Measurements from ENCODE around the gene GRM8. TPM values are rescaled to one million over a fixed set of nuclear protein-coding genes. Genes with fewer than 3 reads are reported as not detected.

The GRM8 gene
- total and polyA plus RNA-seq, 4 donors, result 0.28 to 4.9 (median 2.8) TPM

DNA sequence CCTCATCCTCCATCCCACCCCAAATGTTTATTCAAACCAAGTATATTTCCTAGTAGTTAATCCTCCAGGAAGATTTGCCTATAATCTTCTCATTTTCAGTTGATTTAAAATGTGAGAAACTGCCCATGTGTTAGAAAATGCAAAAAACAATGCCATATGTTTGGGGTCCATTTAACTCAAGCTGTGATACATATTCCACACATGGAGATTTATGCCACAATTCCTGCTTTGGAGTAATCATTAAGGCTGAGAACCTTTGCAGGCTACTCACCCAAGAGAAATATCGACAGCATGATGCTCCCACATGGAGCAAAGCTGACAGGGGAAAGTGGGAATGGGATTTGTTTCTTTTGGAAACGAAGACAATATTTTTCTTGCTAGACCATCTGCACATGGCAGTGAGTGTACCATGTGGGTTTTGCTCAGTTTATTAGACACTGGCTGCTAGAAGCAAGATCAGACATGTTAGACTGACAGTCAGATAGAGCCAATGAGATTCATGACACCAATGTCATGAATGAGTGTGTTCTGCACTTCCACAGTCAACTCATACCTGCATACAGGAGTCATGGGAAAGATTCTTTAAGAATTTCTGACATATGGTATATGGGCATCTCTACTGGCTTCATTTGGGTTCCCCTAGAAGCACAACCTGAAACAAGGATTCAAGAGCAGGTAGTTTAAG lies 3.4 kb upstream of the GRM8 start:
- TF ChIP-seq RXRA (IDR thresholded peaks at IDR 0.05) (no peak), FOXA2 (IDR thresholded peaks at IDR 0.05) (no peak), ZBTB33 (IDR thresholded peaks at IDR 0.05) (no peak), YY1 (IDR thresholded peaks at IDR 0.05) (no peak), JUND (IDR thresholded peaks at IDR 0.05) (no peak), EGR1 (IDR thresholded peaks at IDR 0.05; ENCODE audit: low read depth in 2 of 2) (no peak), TAF1 (conservative IDR thresholded peaks at IDR 0.05) (no peak), HNF4G (IDR thresholded peaks at IDR 0.05) (no peak)
- TF ChIP-seq, protein P1, sequence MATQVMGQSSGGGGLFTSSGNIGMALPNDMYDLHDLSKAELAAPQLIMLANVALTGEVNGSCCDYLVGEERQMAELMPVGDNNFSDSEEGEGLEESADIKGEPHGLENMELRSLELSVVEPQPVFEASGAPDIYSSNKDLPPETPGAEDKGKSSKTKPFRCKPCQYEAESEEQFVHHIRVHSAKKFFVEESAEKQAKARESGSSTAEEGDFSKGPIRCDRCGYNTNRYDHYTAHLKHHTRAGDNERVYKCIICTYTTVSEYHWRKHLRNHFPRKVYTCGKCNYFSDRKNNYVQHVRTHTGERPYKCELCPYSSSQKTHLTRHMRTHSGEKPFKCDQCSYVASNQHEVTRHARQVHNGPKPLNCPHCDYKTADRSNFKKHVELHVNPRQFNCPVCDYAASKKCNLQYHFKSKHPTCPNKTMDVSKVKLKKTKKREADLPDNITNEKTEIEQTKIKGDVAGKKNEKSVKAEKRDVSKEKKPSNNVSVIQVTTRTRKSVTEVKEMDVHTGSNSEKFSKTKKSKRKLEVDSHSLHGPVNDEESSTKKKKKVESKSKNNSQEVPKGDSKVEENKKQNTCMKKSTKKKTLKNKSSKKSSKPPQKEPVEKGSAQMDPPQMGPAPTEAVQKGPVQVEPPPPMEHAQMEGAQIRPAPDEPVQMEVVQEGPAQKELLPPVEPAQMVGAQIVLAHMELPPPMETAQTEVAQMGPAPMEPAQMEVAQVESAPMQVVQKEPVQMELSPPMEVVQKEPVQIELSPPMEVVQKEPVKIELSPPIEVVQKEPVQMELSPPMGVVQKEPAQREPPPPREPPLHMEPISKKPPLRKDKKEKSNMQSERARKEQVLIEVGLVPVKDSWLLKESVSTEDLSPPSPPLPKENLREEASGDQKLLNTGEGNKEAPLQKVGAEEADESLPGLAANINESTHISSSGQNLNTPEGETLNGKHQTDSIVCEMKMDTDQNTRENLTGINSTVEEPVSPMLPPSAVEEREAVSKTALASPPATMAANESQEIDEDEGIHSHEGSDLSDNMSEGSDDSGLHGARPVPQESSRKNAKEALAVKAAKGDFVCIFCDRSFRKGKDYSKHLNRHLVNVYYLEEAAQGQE (IDR thresholded peaks at IDR 0.05), result no peak
- no peaks in the 10 kb centered on the region for H3K27me3 ChIP-seq (ENCODE audit: control insufficient read depth in 4 of 4, insufficient read depth in 4 of 4, low read length in 3 of 4)
- peaks cover 4 to 18% (median 16%) of the 10 kb centered on the region in 4 donors for H3K4me1 ChIP-seq (ENCODE audit: control insufficient read depth in 4 of 4, insufficient read depth in 4 of 4, low read length in 3 of 4)
- DNase-seq (ENCODE audit: low spot score), result no peak
- H3K36me3 ChIP-seq (ENCODE audit: control insufficient read depth in 4 of 4, insufficient read depth in 3 of 4, low read depth in 1 of 4, low read length in 3 of 4), result no peaks in the 10 kb centered on the region
- WGBS, result 86% methylated on average over 2 of the region's 2 CpGs
- H3K27ac ChIP-seq (ENCODE audit: low read depth in 1 of 2, low read length in 2 of 2), result no peak overlapping the region
- H3K9ac ChIP-seq (ENCODE audit: low read depth in 1 of 2, low read length in 2 of 2), result no peak overlapping the region
- H3K9me3 ChIP-seq (ENCODE audit: control insufficient read depth in 4 of 4, low read length in 3 of 4), result no peaks in the 10 kb centered on the region
- H3K4me3 ChIP-seq (ENCODE audit: low read depth in 1 of 3, low read length in 3 of 3), result no peak overlapping the region

GRCh38 chr7:127254163-127254684 lies 1.5 kb upstream of the GRM8 start:
- Histone ChIP-seq H3K27me3 (ENCODE audit: control insufficient read depth in 4 of 4, insufficient read depth in 4 of 4, low read length in 3 of 4) (peaks cover 0 to 2% (median 0%) of the 10 kb centered on the region in 4 donors), H3K9me3 (ENCODE audit: control insufficient read depth in 4 of 4, low read length in 3 of 4) (no peaks in the 10 kb centered on the region), H3K27ac (ENCODE audit: low read depth in 1 of 2, low read length in 2 of 2) (no peak overlapping the region), H3K4me3 (ENCODE audit: low read depth in 1 of 3, low read length in 3 of 3) (peak overlapping the region in 1 of 3 donors; percentile 86), H3K9ac (ENCODE audit: low read depth in 1 of 2, low read length in 2 of 2) (no peak overlapping the region), H3K36me3 (ENCODE audit: control insufficient read depth in 4 of 4, insufficient read depth in 3 of 4, low read depth in 1 of 4, low read length in 3 of 4) (no peaks in the 10 kb centered on the region), H3K4me1 (ENCODE audit: control insufficient read depth in 4 of 4, insufficient read depth in 4 of 4, low read length in 3 of 4) (peaks cover 6 to 25% (median 21%) of the 10 kb centered on the region in 4 donors)
- no peak for DNase-seq (ENCODE audit: low spot score)
- 22% methylated on average over 11 of the region's 11 CpGs for WGBS
- TF ChIP-seq, protein P2, sequence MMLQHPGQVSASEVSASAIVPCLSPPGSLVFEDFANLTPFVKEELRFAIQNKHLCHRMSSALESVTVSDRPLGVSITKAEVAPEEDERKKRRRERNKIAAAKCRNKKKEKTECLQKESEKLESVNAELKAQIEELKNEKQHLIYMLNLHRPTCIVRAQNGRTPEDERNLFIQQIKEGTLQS (IDR thresholded peaks at IDR 0.05), result no peak
- TF ChIP-seq HNF4G (IDR thresholded peaks at IDR 0.05), result no peak
- TF ChIP-seq NR2F2 (IDR thresholded peaks at IDR 0.05), result no peak
- no peak for TF ChIP-seq FOXA1 (IDR thresholded peaks at IDR 0.05)
- no peak for TF ChIP-seq TAF1 (conservative IDR thresholded peaks at IDR 0.05)
- TF ChIP-seq GABPA (IDR thresholded peaks at IDR 0.05 in 1 of 2, conservative IDR thresholded peaks at IDR 0.05 in 1 of 2), result no peak
- no peak for TF ChIP-seq JUND (IDR thresholded peaks at IDR 0.05)
- TF ChIP-seq, protein P3, sequence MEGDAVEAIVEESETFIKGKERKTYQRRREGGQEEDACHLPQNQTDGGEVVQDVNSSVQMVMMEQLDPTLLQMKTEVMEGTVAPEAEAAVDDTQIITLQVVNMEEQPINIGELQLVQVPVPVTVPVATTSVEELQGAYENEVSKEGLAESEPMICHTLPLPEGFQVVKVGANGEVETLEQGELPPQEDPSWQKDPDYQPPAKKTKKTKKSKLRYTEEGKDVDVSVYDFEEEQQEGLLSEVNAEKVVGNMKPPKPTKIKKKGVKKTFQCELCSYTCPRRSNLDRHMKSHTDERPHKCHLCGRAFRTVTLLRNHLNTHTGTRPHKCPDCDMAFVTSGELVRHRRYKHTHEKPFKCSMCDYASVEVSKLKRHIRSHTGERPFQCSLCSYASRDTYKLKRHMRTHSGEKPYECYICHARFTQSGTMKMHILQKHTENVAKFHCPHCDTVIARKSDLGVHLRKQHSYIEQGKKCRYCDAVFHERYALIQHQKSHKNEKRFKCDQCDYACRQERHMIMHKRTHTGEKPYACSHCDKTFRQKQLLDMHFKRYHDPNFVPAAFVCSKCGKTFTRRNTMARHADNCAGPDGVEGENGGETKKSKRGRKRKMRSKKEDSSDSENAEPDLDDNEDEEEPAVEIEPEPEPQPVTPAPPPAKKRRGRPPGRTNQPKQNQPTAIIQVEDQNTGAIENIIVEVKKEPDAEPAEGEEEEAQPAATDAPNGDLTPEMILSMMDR (IDR thresholded peaks at IDR 0.05; ENCODE audit: low read depth, low read length, missing input control), result no peak
- TF ChIP-seq HNF4A (conservative IDR thresholded peaks at IDR 0.05), result no peak
- no peak for TF ChIP-seq EGR1 (IDR thresholded peaks at IDR 0.05; ENCODE audit: low read depth in 2 of 2)
- TF ChIP-seq YY1 (IDR thresholded peaks at IDR 0.05), result no peak
- TF ChIP-seq ZBTB33 (IDR thresholded peaks at IDR 0.05), result no peak
- no peak for TF ChIP-seq SP1 (IDR thresholded peaks at IDR 0.05)
- TF ChIP-seq RXRA (IDR thresholded peaks at IDR 0.05), result no peak
- TF ChIP-seq, protein P1 (IDR thresholded peaks at IDR 0.05), result no peak
- TF ChIP-seq MAX (IDR thresholded peaks at IDR 0.05), result no peak
